ENCODE data around the gene ANAPC15. TPM values are rescaled to one million over a fixed set of nuclear protein-coding genes. Genes with fewer than 3 reads are reported as not detected.
"Not testable (repeated sequence)": the region's sequence is repeated elsewhere in the genome, so short reads cannot be mapped to it uniquely, and the experiment has no call there.

Gene ANAPC15
- total RNA-seq, 3 donors from 2014 or later = 37.9 to 52.1 (median 39.0) TPM

DNA sequence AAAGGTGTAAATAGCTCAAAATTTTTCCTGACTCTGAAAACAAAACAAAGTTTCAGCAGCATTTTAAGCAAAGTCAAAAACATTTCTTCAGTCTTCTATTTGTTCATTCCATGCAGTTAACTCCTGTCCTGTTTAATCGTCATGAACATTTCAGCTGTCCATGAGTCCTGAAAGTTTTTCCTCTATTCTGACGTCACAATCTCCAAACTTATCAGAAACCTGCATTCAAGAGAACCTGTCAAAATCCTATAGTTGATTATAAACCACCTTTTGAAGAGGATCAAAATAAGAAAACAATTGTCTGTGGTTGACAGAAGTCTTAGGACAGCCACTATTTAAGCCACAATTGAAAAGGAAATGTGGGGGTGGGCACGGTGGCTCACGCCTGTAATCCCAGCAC lies 38.4 kb upstream of the ANAPC15 start:
- H3K9me3 ChIP-seq = no peaks in the 10 kb centered on the region
- DNase-seq (no peak), ATAC-seq (no peak)
- TF ChIP-seq, protein P1, sequence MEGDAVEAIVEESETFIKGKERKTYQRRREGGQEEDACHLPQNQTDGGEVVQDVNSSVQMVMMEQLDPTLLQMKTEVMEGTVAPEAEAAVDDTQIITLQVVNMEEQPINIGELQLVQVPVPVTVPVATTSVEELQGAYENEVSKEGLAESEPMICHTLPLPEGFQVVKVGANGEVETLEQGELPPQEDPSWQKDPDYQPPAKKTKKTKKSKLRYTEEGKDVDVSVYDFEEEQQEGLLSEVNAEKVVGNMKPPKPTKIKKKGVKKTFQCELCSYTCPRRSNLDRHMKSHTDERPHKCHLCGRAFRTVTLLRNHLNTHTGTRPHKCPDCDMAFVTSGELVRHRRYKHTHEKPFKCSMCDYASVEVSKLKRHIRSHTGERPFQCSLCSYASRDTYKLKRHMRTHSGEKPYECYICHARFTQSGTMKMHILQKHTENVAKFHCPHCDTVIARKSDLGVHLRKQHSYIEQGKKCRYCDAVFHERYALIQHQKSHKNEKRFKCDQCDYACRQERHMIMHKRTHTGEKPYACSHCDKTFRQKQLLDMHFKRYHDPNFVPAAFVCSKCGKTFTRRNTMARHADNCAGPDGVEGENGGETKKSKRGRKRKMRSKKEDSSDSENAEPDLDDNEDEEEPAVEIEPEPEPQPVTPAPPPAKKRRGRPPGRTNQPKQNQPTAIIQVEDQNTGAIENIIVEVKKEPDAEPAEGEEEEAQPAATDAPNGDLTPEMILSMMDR (IDR thresholded peaks at IDR 0.05) = no peak
- no peaks in the 10 kb centered on the region for H3K4me1 ChIP-seq (ENCODE audit: low read depth)
- no peaks in the 10 kb centered on the region for H3K36me3 ChIP-seq (ENCODE audit: low read depth)
- no peak overlapping the region for H3K4me3 ChIP-seq
- intact Hi-C loops (cut with DNase I, micrococcal nuclease) = no loop called here

DNA sequence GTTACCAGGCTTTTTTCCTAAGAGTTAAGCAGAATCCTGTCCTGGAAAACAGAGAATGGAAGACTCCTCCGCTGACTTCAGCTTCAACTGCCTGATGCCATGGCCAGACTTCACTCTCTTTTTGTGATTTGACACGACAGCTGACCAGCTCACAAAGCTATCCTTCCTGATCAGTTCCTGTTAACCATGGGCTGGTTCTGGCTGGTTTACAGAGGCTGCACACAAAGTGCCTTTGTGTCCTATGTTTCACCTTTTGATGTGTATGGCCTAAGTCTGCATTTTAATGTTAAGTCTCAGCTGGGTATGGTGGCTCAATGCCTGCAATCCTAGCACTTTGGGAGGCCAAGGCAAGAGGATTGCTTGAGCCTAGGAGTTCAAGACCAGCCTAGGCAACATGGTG lies 34.1 kb upstream of the ANAPC15 start:
- H3K4me3 ChIP-seq = no peak overlapping the region
- DNase-seq (no peak), ATAC-seq (no peak)
- no peaks in the 10 kb centered on the region for H3K9me3 ChIP-seq
- TF ChIP-seq, protein P1 (IDR thresholded peaks at IDR 0.05) = no peak
- peaks cover 5% of the 10 kb centered on the region for H3K4me1 ChIP-seq (ENCODE audit: low read depth)
- intact Hi-C loops (cut with DNase I, micrococcal nuclease) = no loop called here
- H3K36me3 ChIP-seq (ENCODE audit: low read depth) = no peaks in the 10 kb centered on the region

DNA sequence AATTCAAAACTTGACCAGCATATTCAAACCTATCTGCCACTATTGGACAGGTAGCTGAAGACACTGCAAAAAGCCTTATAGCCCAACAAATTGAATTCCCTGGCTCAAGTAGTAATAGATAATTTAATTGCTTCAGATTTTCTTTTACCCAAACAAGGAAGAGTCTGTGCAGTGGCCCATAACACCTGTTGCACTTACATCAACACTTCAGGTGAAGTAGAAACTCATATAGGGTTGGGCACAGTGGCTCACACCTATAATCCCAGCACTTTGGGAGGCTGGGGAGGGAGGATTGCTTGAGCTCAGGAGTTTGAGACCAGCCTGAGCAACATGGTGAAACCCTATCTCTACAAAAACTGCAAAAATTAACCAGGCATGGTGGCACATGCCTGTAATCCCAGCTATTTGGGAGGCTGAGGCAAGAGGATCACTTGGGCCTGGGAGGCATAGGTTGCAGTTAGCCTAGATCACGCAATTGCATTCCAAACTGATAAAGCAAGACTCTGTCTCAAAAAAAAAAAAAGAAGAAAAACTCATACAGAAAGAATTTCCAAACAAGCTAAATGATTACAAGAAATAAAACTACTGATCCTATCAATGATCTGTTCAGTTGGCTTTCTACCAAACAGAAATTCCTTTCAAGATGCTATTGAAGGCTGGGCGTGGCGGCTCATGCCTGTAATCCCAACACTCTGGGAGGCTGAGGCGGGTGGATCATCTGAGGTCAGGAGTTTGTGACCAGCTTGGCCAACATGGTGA lies 32.5 kb upstream of the ANAPC15 start:
- H3K9me3 ChIP-seq = no peaks in the 10 kb centered on the region
- H3K4me1 ChIP-seq (ENCODE audit: low read depth) = peaks cover 5% of the 10 kb centered on the region
- no peaks in the 10 kb centered on the region for H3K36me3 ChIP-seq (ENCODE audit: low read depth)
- intact Hi-C loops (cut with DNase I, micrococcal nuclease) = no loop called here
- peak in 1 of 3 donors; percentile 27 for DNase-seq
- no peak overlapping the region for H3K4me3 ChIP-seq
- TF ChIP-seq, protein P1 (IDR thresholded peaks at IDR 0.05) = no peak
- ATAC-seq = peak; percentile 21

DNA sequence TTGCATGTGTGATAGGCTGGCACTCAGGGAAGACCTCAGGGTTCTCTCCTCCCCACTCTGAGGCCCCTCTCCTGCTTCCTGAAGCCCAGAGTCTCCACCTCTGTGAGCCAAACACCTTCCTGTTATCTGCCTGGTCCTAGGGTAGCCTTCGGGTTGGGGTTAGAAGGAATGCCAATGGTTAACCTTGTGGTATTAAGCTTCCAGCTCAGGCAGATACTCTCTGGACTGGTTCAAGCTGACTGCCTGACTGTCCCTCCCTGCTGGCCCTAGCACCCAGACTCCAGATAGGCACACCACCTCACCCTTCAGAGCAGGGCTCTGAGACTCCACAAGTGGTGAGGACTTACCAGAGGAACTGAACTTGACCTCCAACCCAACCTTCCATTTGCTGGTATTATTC lies 30.0 kb upstream of the ANAPC15 start:
- H3K36me3 ChIP-seq (ENCODE audit: low read depth); H3K4me1 ChIP-seq (ENCODE audit: low read depth); ATAC-seq; H3K4me3 ChIP-seq; DNase-seq; H3K9me3 ChIP-seq; intact Hi-C loops (cut with DNase I, micrococcal nuclease): not testable (repeated sequence)

DNA sequence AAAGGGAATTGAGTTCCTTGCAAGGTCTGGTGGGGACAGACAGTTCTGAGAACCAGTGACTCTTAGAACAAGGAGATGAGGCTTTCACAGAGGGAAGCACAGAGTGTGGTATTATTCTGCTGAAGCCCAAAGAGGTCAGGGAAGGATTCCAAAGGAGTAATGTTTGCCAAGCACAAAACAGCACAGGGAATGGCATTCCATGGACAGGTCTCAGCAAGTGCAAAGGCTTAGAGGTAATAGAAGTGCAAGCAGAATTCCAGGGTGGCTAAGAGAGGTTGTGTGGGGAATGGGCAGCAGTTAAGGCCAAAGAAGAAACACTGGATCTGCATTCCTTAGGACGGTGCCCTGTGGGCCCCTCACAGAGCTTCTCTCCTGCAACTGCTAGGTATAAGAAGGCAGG lies 29.6 kb upstream of the ANAPC15 start:
- intact Hi-C loops (cut with DNase I, micrococcal nuclease); H3K9me3 ChIP-seq; H3K36me3 ChIP-seq (ENCODE audit: low read depth); DNase-seq; ATAC-seq; H3K4me1 ChIP-seq (ENCODE audit: low read depth); H3K4me3 ChIP-seq: not testable (repeated sequence)

DNA sequence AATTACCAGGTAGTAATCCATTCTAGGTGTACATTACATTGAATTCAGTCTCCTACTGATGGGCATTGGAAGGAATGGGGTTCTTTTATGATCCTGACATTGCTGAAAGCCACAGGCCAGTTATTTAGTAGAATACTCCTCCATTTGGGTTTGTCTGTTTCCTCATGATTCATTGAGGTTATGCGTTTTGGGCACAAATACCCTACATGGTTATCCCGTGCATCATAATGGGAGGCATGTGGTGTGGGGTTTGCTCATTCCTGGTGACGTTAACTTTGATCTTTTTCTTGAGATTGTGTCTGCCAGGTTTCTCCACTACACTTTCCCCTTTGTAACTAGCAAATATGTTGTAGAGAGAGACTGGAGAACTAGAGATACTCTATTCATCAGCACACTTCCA lies 28.6 kb upstream of the ANAPC15 start:
- no peak for ATAC-seq
- no peaks in the 10 kb centered on the region for H3K9me3 ChIP-seq
- intact Hi-C loops (cut with DNase I, micrococcal nuclease) = no loop called here
- TF ChIP-seq, protein P1 (IDR thresholded peaks at IDR 0.05) = no peak
- DNase-seq = no peak
- H3K36me3 ChIP-seq (ENCODE audit: low read depth) = no peaks in the 10 kb centered on the region
- no peak overlapping the region for H3K4me3 ChIP-seq
- peaks cover 5% of the 10 kb centered on the region for H3K4me1 ChIP-seq (ENCODE audit: low read depth)

DNA sequence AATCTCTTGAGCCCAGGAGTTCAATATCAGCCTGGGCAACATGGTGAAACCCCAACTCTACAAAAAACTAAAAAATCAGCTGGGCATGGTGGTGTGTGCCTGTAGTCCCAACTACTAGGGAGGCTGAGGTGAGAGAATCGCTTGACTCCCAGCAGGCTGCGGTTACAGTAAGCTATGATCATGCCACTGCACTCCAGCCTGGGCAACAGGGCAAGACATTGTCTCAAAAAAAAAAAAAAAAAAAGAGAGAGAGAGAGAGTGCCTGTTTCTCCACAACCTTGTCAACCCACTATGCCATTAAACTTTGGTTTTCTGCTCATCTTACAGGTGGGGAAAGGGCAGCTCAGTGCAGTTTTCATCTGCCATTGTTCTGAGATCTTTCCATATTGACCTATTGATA lies 28.2 kb upstream of the ANAPC15 start:
- no peak overlapping the region for H3K4me3 ChIP-seq
- DNase-seq (no peak), ATAC-seq (no peak)
- H3K36me3 ChIP-seq (ENCODE audit: low read depth) = no peaks in the 10 kb centered on the region
- intact Hi-C loops (cut with DNase I, micrococcal nuclease) = no loop called here
- TF ChIP-seq, protein P1 (IDR thresholded peaks at IDR 0.05) = no peak
- H3K4me1 ChIP-seq (ENCODE audit: low read depth) = peaks cover 5% of the 10 kb centered on the region
- no peaks in the 10 kb centered on the region for H3K9me3 ChIP-seq

Measured in mucosa of descending colon (tissue), 3 donors.